HG02973 (cell line): ENCODE data around the gene TP73.

Source experiments
- ATAC-seq: cut with Tn5 transposase; IDR thresholded peaks from one replicate; pipeline ENCODE4 v1.9.1; 2021; ENCODE audit warnings: moderate library complexity; ENCODE audit not compliant: unreplicated experiment

TP73 gene

DNA sequence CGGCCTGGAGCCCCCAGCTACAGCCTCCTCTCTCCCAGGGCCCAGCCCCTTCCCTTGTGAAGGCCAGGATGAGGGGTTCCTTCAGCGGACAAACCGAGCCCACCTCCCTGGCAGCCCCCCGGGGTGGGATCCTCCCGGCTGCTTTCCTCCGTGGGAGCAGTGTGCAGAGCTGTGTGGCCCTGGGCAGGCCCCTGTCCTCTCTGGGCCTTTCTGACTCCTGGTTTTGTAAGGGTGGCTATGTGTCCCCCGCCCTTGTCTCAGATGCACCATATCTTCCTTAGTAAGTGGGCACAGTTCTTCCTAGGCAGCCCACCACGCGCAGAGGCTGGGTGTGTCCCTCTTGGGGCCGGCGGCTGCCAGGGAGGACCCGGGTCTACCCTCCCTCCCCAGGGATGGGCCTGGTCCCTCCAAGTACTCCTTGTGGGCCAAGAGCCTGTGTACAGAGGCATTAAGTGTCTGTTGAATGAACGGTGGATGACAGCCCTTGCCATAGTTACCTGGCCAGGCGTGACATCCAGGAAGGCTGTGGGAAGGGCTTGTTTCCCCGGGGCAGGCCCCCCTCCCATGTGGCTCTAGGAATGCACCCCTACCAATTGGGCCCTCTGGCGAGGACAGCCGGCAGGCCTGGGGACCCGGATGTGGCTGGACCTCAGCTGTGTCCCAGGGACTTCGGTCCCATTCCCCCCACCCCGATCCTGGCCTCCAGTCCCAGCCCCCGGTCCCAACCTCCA lies 124.1 kb downstream of the TP73 start:
- no peak for ATAC-seq

- ATAC-seq, result no peak
These were observed 124.8 kb downstream of the TP73 start for GRCh38 chr1:3777078-3777547.

DNA sequence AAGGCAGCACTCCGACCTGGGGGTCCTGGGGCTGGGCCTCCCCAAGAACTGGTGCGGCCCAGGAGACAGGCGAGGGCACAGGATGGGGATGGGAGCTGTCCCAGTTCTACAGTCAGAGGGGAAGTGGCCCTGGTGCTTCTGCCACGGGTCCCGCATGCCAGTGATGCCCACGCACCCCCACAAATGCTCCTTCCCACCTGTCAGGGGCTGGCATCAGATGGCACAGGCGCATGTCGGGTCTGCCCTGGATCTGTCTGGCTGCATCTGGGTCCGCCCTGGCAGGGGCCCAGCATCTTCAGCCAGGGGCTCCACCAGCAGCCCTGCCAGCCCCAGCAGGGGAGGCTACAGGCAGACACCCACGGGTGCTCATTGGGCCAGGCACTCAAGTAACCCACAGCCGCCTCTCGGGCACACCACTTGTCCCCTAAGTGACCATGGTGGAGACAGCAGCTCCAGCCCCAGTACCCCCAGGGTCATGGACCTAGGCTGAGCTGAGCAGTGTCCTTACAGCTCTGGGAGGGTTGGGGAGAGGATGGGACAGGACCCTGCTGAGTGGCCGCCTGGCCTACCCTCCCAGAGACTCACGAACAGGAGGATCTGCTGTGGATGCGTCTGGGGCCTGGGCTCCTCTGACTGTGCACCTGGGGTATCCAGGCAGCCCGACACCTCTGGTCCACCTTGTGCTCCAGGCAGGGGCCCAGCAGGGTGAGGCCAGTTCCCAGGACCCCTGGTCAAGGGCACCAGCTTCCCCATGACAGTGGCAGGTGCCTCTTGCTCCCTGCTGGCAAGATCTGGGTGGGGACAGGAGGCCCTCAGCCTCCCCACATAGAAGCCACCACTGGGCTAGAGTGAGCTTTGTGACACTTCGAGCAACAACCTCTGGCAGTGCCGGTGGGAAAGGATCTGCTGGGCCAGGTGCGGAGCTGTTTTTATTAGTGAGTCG lies 125.6 kb downstream of the TP73 start:
- no peak for ATAC-seq

GRCh38 chr1:3778590-3779264 lies 126.4 kb downstream of the TP73 start:
- ATAC-seq, result no peak

GRCh38 chr1:3779265-3779911 lies 127.1 kb downstream of the TP73 start:
- no peak for ATAC-seq

DNA sequence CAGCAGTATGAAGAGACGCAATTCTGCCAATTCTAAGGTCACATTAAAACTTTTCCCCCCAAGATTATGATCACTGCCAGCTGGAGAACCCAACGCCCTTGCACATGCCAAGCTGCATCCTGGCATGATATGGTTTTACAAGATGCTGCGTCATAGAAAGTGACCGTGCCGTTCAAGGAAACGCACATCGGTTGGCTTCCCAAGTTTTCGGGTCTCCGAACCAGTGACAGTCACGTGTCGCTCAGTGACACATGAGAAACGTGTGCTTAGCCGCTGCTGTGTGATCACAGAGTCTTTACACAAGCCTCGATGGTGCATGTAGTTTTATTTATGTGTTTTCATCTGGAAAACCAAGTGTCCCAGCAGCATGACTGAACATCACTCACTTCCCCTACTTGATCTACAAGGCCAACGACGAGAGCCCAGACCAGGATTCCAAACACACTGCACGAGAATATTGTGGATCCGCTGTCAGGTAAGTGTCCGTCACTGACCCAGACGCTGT lies 127.6 kb downstream of the TP73 start:
- no peak for ATAC-seq

DNA sequence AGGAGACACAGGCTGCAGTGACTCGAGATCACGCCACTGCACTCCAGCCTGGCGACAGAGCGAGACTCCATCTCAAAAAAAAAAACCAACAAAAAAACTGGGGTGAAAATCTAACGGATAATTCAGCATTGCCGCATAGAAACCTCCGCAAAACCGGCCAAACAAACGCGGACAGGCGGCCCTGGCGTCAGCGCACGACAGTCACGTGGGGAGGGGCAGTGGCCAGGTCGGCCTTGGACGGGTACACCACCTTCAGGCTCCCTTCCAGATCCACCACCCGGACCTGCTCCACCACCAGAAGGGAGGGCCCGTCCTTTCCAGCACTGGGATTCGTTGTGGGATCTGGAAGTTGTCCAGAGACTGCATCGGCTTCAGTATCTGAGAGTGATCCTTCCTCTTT lies 128.6 kb downstream of the TP73 start:
- no peak for ATAC-seq

- no peak for ATAC-seq
These were observed 131.5 kb downstream of the TP73 start for GRCh38 chr1:3783651-3784474.

GRCh38 chr1:3785045-3785444 lies 132.7 kb downstream of the TP73 start:
- no peak for ATAC-seq

- no peak for ATAC-seq
These were observed 133.3 kb downstream of the TP73 start for GRCh38 chr1:3785456-3786157.
